ENCODE data around the gene ACOX3.

Gene ACOX3

GRCh38 chr4:8329560-8329858 is 111.0 kb downstream of the ACOX3 start:
- TF ChIP-seq CTCF (IDR thresholded peaks at IDR 0.05; ENCODE audit: insufficient read depth, low read depth, low read length, missing control alignments): no peak
- DNase-seq (ENCODE audit: low read depth): no peak
- no peak overlapping the region for H3K4me3 ChIP-seq (ENCODE audit: low read length)

GRCh38 chr4:8328866-8329559 is 111.5 kb downstream of the ACOX3 start:
- DNase-seq (ENCODE audit: low read depth): no peak
- no peak for TF ChIP-seq CTCF (IDR thresholded peaks at IDR 0.05; ENCODE audit: insufficient read depth, low read depth, low read length, missing control alignments)
- no peak overlapping the region for H3K4me3 ChIP-seq (ENCODE audit: low read length)

- TF ChIP-seq CTCF (IDR thresholded peaks at IDR 0.05; ENCODE audit: insufficient read depth, low read depth, low read length, missing control alignments): no peak
- no peak overlapping the region for H3K4me3 ChIP-seq (ENCODE audit: low read length)
- DNase-seq (ENCODE audit: low read depth): no peak
Measured at GRCh38 chr4:8328456-8328855, 112.1 kb downstream of the ACOX3 start.

GRCh38 chr4:8326206-8326605 is 114.3 kb downstream of the ACOX3 start:
- DNase-seq (ENCODE audit: low read depth): no peak
- TF ChIP-seq CTCF (IDR thresholded peaks at IDR 0.05; ENCODE audit: insufficient read depth, low read depth, low read length, missing control alignments): no peak
- H3K4me3 ChIP-seq (ENCODE audit: low read length): no peak overlapping the region

- DNase-seq (ENCODE audit: low read depth): no peak
- no peak overlapping the region for H3K4me3 ChIP-seq (ENCODE audit: low read length)
- no peak for TF ChIP-seq CTCF (IDR thresholded peaks at IDR 0.05; ENCODE audit: insufficient read depth, low read depth, low read length, missing control alignments)
Measured at GRCh38 chr4:8325291-8325973, 115.1 kb downstream of the ACOX3 start.

- H3K4me3 ChIP-seq (ENCODE audit: low read length): no peak overlapping the region
- TF ChIP-seq CTCF (IDR thresholded peaks at IDR 0.05; ENCODE audit: insufficient read depth, low read depth, low read length, missing control alignments): no peak
- DNase-seq (ENCODE audit: low read depth): peak; percentile 79
Measured at GRCh38 chr4:8324640-8325239, 115.8 kb downstream of the ACOX3 start.
